ENCODE measurements around the gene LNPEP. TPM values are rescaled to one million over a fixed set of nuclear protein-coding genes. Genes with fewer than 3 reads are reported as not detected.

The LNPEP gene
- total RNA-seq, 1 donor from 2014 or later, result 30.3 TPM

DNA sequence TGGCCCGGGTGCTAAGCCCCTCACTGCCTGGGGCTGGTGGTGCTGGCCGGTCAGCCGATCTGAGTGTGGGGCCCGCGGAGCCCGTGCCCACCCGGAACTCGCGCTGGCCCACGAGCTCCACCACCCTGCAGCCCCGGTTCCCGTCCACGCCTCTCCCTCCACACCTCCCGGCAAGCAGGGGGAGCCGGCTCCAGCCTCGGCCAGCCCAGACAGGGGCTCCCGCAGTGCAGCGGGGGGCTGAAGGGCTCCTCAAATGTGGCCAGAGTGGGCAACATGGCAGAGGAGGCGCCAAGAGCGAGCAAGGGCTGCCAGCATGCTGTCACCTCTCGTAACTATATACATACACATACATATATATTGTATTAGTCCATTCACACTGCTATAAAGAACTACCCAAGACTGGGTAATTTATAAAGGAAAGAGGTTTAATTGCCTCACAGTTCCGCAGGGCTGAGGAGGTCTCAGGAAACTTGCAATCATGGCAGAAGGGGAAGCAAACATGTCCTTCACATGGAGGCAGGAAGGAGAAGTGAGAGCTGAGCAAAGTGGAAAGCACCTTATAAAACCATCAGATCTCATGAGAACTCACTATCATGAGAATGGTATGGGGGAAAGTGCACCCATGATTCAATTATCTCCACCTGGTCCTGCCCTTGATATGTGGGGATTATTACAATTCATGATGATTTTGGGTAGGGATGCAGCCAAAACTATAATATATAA lies 149.7 kb downstream of the LNPEP start:
- no peak for DNase-seq (ENCODE audit: low read depth)
- Histone ChIP-seq H3K27me3 (ENCODE audit: control insufficient read depth, insufficient read depth, low read length) (no peaks in the 10 kb centered on the region), H3K36me3 (ENCODE audit: control insufficient read depth, insufficient read depth, low read length) (no peaks in the 10 kb centered on the region), H3K4me3 (ENCODE audit: low read depth, low read length) (no peak overlapping the region)
- no peak for TF ChIP-seq CTCF (IDR thresholded peaks at IDR 0.05; ENCODE audit: insufficient read depth, low read length, severe bottlenecking)
- FAIRE-seq, result no peak

Other genes with a start within 250 kb of the LNPEP start
- 17.7 and 25.5 TPM in 2 replicates for gene ERAP1, start 128.1 kb upstream of the LNPEP start, total RNA-seq
- gene ERAP2, start 59.6 kb upstream of the LNPEP start, total RNA-seq, result 10.9 and 26.6 TPM in 2 replicates
- not detected in 2 replicates for gene LIX1, start 206.5 kb downstream of the LNPEP start, total RNA-seq
- gene RIOK2, start 247.2 kb downstream of the LNPEP start, total RNA-seq, result 16.1 and 17.6 TPM in 2 replicates

All from bronchial epithelial cell (primary cell).